ENCODE data around the gene TICAM2.

TICAM2 gene

GRCh38 chr5:115605436-115605835 lies 3.2 kb upstream of the TICAM2 start:
- DNase-seq: no peak

GRCh38 chr5:115602591-115603125 lies 379 bp upstream of the TICAM2 start:
- no peak for DNase-seq

DNA sequence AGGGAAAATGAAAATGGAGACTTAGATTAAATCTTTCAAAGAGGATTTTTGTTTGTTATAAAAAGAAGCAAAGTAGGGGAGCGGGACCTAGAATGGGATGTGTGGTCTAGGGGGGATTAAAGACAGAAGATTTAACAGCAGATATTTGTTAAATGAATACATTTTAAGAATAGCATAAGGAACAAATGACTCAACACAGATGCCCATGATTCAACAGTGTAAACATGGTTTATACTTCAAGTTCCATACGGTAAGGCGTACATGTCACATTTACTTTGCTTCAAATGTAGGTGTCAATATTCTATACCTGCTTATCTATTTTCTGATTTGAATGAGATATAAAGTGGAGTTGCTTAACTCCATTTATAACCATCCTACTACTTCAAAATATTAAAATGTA lies 1.5 kb downstream of the TICAM2 start:
- DNase-seq: no peak

DNA sequence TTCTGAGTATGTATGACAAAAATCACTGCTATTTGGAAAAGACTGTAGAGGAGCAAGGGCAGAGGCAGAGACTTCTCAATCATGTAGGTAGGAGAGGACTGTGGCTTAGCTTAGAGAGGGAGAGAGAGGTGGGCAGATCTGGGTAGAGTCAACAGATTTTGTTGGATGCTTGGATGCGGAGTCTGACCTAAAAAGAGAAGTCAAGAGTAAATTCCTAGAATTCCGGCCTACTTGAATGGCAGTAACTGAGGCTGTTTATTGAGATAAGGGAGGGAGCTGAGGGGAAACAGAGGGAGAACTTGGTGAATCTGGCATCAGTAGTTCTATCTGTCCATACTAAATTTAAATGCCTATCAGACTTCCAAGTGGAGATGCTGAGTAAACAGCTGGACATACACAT lies 2.4 kb downstream of the TICAM2 start:
- no peak for DNase-seq

- no peak for DNase-seq
Observed at GRCh38 chr5:115599502-115599901, 2.8 kb downstream of the TICAM2 start.

DNA sequence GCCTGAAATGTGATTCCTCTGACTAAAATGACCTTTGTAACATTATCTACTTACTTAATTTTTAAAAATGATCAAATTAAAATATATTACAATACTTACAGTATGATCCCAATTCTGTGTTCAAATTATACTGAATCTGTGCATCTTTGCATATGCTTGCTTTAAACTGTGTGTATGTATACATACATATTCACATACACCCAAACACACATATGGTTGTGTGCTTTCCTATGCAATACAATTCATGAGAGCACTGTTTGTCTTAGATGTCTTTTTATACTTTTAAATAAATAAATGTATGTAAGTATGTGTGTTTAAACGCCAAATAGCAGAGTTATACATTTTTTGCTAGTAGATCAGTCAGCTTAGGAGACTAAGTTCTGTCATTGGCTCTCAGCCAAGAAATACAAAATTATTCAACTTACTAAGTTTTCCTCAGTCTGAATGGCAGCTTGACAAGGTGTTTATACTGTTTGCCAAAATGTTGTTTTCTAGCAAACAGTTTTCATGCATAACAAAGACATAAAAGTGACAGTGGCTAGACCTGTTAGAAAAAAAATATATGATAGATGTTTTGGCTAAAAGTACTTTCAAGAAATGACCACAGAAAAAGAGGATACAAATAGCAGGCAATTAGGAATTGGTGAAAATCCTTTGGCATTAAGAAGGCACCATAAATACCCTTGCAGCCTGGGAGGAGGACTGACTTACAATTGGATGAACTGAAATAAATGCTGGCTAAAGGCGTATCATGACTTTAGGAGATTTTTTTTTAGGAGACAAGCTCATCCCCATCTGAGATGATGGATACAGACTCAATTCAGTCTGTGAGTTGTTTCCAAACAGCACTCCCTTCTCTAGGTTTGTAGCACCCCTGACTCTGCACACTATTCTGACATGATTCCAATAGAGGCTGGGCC lies 7.9 kb downstream of the TICAM2 start:
- DNase-seq: no peak

DNA sequence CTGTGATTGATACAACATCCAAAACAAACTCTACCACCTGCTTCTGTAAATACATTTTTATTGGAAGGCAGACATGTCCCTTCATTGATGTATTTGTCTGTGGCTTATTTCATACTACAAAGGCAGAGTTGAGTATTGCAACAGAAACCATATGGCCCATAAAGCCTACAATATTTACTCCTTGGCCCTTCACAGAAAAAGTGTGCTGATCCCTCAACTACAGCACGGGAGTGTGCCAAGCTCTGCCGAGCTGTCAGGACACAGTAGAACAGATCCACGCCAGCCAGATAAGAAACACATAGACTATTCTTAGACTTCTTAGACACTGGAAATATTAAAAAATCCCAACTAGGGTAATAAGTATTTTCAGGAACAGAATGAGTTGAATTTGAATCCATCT lies 13.2 kb downstream of the TICAM2 start:
- DNase-seq: no peak

DNA sequence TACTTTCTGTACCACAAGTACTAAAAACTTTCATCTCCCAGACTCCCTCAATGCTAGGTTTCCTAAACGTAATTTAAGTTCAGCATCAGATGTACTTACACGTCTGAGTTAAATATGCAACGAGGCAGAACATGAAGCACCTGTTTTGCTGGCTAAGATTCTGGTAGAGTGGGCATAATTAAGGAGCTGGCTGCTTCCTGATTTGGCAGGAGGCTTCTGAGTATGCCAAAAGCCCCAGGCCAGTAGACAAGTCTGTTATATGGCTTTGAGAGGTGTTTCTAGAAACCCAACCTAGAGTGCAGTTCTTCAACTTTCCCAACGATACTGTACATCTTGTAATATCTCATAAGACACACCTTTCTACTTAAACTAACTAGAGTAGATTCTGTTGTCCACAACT lies 13.6 kb downstream of the TICAM2 start:
- DNase-seq: no peak

GRCh38 chr5:115586525-115587146 lies 15.6 kb downstream of the TICAM2 start:
- DNase-seq: no peak

DNA sequence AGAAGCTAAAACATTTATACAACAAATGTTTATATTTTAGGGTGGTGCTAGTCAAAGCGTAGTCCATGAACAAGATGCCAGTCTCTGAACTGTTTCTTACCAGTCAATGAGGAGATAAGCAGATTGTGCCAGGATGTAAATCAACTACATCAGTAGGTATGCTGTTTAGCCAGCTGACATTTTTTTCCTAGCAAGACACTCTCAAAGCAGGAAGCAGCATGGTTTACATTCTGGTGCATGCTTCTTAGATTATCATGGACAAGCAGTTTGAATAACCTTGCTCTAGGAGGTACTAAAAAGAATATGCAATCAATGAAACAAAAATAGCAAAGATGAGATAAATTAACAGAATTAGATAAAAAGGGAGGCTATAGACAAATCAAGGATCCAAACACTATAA lies 17.0 kb downstream of the TICAM2 start:
- no peak for DNase-seq

GRCh38 chr5:115584501-115584900 lies 17.8 kb downstream of the TICAM2 start:
- DNase-seq: no peak

GRCh38 chr5:115583474-115583873 lies 18.8 kb downstream of the TICAM2 start:
- DNase-seq: no peak

GRCh38 chr5:115580941-115581340 lies 21.3 kb downstream of the TICAM2 start:
- DNase-seq: no peak

- DNase-seq: no peak
Observed at GRCh38 chr5:115579747-115580173, 22.5 kb downstream of the TICAM2 start.

GRCh38 chr5:115579216-115579615 lies 23.1 kb downstream of the TICAM2 start:
- DNase-seq: no peak

DNA sequence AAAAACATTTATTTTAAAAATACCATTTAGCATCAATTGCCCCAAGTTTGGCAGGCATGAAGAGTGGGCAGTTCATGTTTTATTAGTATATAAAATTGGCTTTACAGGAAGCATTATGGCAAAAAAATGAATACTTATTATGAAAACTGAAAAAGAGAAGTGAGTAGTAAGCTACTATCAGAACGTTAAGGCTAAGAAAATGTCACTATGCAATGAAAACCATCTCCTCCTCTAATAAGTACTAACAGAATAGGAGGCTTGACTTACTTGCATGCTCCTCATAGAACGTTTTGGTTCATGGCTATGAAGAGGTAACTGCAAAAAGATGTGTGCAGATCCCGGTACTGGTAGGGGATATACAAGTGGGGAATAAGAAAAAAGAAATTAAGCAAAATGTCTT lies 23.6 kb downstream of the TICAM2 start:
- DNase-seq: no peak

DNA sequence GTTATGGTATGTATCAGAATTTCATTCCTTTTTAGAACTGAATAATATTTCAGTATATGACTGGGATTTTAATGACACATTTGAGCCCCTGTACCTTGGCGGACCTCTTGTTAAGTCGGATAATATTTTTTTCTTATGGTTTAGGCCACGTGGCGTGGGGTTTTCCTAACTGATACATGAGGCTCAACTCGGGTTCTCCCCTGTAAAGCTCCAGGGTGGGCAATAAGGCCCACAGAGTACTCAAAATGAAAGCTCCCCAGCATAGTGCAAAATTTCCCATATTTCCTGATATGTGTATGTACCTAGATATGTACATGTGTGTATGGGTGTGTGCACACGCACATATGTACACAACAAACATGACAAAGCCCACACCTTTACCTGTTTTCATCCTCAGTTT lies 24.5 kb downstream of the TICAM2 start:
- DNase-seq: no peak

- no peak for DNase-seq
Observed at GRCh38 chr5:115577329-115577728, 24.9 kb downstream of the TICAM2 start.

DNA sequence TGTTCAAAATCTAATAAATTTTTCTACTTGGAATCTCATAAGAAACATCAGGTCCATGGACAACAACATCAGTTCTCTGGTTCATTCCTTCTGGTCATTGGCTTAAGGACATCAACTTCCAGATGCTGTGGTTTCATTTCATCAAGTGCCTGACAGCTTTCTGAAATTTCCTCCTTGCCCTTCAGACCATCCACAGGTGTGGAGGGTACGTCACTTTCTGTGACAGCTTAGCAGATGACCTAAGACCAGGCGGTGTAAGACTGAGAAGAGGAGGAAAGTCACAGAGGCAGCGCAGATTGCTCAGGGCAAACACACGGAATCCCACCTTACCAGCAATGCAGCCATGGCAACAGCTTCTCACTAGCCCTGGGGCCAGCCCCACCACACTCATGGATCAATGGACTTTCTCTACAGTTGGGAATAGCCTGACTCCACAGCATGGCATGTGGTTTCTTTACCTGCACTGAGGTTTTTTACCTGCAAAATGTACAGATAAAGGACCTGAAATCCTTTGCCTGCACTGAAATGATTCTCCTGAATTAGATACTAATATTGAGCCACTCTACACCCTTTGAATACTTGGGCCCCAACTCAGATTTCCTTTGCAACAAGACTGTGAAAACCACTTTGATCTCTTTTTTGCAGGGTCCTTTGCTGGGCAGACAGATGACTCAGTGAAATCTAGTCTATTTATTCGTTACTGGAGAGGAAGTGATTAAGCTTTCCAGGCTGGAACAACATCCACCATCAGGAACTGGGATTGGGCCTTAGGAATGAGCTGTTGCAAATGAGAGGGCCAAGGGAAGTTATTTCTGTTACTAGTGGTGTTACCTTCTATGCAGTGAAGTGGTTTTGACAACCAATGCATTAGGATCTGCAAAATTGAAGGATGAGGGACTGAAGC lies 26.9 kb downstream of the TICAM2 start:
- no peak for DNase-seq

GRCh38 chr5:115573133-115573532 lies 29.1 kb downstream of the TICAM2 start:
- no peak for DNase-seq

DNA sequence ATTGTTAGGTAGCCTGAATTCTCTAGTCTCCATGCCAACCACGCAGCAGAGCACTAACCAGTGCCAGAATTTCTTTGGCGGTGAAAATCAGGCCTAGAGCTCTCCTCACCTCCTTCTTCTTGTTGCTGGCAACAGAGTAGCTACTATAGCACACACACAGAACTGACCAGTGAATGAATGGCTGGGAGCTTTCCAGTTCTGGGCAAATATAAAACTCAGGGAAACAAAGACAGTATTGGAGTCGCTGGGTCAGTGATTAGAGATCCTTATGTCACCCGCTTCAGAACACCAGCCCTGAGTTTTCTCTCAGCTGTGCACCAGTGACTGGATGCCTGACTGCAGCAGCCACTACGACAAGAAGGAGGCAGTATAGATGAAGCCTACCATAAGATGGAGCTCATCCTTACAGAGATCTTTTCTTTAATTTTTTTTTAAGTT lies 30.8 kb downstream of the TICAM2 start:
- no peak for DNase-seq

- no peak for DNase-seq
Observed at GRCh38 chr5:115568668-115569067, 33.6 kb downstream of the TICAM2 start.

DNA sequence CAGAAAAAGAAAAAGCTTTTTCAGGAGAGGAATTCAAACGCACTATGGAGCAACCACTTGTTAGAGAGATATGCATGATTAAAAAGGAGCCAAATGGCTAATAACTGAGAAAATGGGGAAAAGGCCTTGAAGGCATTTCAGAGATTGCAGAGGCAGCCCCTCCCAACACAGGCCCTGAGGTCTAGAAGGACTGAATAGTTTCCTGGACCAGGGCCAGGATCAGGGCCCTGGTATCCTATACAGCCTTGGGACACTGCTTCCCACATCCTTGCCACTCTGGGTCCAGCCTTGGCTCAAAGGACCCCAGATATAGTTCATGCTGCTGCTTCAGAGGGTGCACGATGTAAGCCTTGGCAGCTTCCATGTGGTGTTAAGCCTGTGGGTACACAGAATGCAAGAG lies 37.0 kb downstream of the TICAM2 start:
- DNase-seq: no peak

Data from stimulated activated CD4-positive, alpha-beta T cell treated with anti-CD3 and anti-CD28 coated beads, Interleukin-15, amount 100 ng/mL, for 24 hours (primary cell).